Measurements from ENCODE around the gene APOO. TPM values are rescaled to one million over a fixed set of nuclear protein-coding genes. Genes with fewer than 3 reads are reported as not detected.

Gene APOO
- total and polyA plus RNA-seq, 2 of the 13 experiments (the other 11 are each of a cell fraction or from before 2014, with no cell fraction given), result 9.7 to 22.1 TPM

DNA sequence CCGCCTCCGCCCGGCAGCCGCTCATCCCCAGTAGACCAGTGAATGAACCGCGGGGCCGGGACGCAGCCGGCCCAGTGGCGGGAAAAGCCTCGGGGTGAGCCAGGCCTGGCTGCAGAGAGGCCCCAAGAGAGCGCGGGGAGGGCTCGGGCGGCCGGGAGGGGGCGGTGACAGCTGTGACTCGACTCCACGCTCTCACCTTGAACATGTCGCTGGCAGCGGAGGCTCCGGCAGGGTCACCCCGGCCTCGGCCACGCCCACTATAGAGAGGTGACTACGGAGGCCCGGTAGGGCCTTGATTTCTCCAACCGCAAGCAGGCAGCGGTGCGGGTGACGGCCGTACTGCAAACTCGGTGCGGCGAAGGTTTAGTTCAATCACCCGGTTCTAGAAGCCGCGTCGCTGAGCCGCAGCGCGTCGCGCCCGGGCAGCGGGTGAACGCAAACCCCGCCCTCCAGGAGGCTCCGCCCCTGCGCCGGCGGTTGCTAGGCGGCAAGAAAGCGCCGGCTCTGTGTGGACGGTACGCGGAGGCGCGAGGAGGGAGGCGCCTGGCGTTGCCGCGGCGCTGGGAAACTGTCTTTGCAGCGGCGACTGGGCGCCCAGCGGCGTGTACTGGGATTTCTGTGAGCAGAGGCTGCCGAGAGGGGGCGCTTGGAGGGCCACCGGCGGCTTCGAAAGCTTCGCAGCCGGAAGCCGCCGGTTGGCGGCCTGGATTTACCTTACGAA is at the start of gene APOO, which contains the start of gene CXorf58 (continued):
- TF ChIP-seq ADNP (CRISPR knock-in tag; IDR thresholded peaks at IDR 0.05) (no peak), ZNF350 (CRISPR knock-in tag; IDR thresholded peaks at IDR 0.05; ENCODE audit: borderline replicate concordance, low read depth) (no peak; the same call in 1 of the 2 replicates), SUZ12 (IDR thresholded peaks at IDR 0.05; ENCODE audit: low read depth, low read length) (no peak), PHB2 (IDR thresholded peaks at IDR 0.05; ENCODE audit: partially characterized antibody) (no peak), MAF1 (CRISPR knock-in tag; IDR thresholded peaks at IDR 0.05; ENCODE audit: borderline replicate concordance) (no peak), ZNF143 (CRISPR knock-in tag; IDR thresholded peaks at IDR 0.05) (no peak), ATRX (CRISPR knock-in tag; IDR thresholded peaks at IDR 0.05; ENCODE audit: borderline replicate concordance) (no peak), RBFOX2 (IDR thresholded peaks at IDR 0.05; ENCODE audit: low read depth, low read length) (peak; percentile 74), ZNF678 (CRISPR knock-in tag; IDR thresholded peaks at IDR 0.05) (0 out of 2 replicates have a peak, but pooled peaks have one; percentile 66), ZNF432 (CRISPR knock-in tag; IDR thresholded peaks at IDR 0.05; ENCODE audit: borderline replicate concordance) (no peak), HNF4G (IDR thresholded peaks at IDR 0.05; ENCODE audit: borderline replicate concordance, low read depth, low read length) (no peak), HNF4G (CRISPR knock-in tag; IDR thresholded peaks at IDR 0.05; ENCODE audit: borderline replicate concordance, low read depth) (no peak), TAF1 (CRISPR knock-in tag; IDR thresholded peaks at IDR 0.05) (no peak)
- TF ChIP-seq, protein P1, sequence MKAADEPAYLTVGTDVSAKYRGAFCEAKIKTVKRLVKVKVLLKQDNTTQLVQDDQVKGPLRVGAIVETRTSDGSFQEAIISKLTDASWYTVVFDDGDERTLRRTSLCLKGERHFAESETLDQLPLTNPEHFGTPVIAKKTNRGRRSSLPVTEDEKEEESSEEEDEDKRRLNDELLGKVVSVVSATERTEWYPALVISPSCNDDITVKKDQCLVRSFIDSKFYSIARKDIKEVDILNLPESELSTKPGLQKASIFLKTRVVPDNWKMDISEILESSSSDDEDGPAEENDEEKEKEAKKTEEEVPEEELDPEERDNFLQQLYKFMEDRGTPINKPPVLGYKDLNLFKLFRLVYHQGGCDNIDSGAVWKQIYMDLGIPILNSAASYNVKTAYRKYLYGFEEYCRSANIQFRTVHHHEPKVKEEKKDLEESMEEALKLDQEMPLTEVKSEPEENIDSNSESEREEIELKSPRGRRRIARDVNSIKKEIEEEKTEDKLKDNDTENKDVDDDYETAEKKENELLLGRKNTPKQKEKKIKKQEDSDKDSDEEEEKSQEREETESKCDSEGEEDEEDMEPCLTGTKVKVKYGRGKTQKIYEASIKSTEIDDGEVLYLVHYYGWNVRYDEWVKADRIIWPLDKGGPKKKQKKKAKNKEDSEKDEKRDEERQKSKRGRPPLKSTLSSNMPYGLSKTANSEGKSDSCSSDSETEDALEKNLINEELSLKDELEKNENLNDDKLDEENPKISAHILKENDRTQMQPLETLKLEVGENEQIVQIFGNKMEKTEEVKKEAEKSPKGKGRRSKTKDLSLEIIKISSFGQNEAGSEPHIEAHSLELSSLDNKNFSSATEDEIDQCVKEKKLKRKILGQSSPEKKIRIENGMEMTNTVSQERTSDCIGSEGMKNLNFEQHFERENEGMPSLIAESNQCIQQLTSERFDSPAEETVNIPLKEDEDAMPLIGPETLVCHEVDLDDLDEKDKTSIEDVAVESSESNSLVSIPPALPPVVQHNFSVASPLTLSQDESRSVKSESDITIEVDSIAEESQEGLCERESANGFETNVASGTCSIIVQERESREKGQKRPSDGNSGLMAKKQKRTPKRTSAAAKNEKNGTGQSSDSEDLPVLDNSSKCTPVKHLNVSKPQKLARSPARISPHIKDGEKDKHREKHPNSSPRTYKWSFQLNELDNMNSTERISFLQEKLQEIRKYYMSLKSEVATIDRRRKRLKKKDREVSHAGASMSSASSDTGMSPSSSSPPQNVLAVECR (CRISPR knock-in tag; IDR thresholded peaks at IDR 0.05; ENCODE audit: borderline replicate concordance), result peak; percentile 92
- TF ChIP-seq, protein P2, sequence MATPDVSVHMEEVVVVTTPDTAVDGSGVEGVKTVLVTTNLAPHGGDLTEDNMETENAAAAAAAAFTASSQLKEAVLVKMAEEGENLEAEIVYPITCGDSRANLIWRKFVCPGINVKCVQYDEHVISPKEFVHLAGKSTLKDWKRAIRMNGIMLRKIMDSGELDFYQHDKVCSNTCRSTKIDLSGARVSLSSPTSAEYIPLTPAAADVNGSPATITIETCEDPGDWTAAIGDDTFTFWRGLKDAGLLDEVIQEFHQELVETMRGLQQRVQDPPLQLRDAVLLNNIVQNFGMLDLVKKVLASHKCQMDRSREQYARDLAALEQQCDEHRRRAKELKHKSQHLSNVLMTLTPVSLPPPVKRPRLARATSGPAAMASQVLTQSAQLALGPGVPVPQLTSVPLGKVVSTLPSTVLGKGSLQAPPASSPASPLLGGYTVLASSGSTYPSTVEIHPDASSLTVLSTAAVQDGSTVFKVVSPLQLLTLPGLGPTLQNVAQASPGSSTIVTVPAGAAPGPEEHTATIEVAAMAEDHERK (CRISPR knock-in tag; IDR thresholded peaks at IDR 0.05; ENCODE audit: low read depth), result peak; percentile 26; the same call in 1 of the 2 replicates
- TF ChIP-seq, protein P3, sequence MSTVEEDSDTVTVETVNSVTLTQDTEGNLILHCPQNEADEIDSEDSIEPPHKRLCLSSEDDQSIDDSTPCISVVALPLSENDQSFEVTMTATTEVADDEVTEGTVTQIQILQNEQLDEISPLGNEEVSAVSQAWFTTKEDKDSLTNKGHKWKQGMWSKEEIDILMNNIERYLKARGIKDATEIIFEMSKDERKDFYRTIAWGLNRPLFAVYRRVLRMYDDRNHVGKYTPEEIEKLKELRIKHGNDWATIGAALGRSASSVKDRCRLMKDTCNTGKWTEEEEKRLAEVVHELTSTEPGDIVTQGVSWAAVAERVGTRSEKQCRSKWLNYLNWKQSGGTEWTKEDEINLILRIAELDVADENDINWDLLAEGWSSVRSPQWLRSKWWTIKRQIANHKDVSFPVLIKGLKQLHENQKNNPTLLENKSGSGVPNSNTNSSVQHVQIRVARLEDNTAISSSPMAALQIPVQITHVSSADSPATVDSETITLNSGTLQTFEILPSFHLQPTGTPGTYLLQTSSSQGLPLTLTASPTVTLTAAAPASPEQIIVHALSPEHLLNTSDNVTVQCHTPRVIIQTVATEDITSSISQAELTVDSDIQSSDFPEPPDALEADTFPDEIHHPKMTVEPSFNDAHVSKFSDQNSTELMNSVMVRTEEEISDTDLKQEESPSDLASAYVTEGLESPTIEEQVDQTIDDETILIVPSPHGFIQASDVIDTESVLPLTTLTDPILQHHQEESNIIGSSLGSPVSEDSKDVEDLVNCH (CRISPR knock-in tag; IDR thresholded peaks at IDR 0.05), result no peak
- TF ChIP-seq, protein P4, sequence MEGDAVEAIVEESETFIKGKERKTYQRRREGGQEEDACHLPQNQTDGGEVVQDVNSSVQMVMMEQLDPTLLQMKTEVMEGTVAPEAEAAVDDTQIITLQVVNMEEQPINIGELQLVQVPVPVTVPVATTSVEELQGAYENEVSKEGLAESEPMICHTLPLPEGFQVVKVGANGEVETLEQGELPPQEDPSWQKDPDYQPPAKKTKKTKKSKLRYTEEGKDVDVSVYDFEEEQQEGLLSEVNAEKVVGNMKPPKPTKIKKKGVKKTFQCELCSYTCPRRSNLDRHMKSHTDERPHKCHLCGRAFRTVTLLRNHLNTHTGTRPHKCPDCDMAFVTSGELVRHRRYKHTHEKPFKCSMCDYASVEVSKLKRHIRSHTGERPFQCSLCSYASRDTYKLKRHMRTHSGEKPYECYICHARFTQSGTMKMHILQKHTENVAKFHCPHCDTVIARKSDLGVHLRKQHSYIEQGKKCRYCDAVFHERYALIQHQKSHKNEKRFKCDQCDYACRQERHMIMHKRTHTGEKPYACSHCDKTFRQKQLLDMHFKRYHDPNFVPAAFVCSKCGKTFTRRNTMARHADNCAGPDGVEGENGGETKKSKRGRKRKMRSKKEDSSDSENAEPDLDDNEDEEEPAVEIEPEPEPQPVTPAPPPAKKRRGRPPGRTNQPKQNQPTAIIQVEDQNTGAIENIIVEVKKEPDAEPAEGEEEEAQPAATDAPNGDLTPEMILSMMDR (CRISPR knock-in tag; IDR thresholded peaks at IDR 0.05), result peak; percentile 76
- TF ChIP-seq, protein P5, sequence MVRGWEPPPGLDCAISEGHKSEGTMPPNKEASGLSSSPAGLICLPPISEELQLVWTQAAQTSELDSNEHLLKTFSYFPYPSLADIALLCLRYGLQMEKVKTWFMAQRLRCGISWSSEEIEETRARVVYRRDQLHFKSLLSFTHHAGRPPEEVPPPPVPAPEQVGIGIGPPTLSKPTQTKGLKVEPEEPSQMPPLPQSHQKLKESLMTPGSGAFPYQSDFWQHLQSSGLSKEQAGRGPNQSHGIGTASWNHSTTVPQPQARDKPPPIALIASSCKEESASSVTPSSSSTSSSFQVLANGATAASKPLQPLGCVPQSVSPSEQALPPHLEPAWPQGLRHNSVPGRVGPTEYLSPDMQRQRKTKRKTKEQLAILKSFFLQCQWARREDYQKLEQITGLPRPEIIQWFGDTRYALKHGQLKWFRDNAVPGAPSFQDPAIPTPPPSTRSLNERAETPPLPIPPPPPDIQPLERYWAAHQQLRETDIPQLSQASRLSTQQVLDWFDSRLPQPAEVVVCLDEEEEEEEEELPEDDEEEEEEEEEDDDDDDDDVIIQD (CRISPR knock-in tag; IDR thresholded peaks at IDR 0.05; ENCODE audit: low read depth), result no peak
